Stimulated activated CD4-positive, alpha-beta T cell treated with anti-CD3 and anti-CD28 coated beads, TNF-alpha, amount 100 ng/mL, for 24 hours (primary cell): ENCODE results near the gene DHDH.
A peak's percentile ranks its signal among the peaks of the same experiment; 100 is the strongest.
"Not testable (repeated sequence)": the region's sequence is repeated elsewhere in the genome, so short reads cannot be mapped to it uniquely, and the experiment has no call there.

Experiments
- DNase-seq, 3 experiments: peaks; one replicate each; pipeline ENCODE4 v3.0.0-alpha.2; 2020; ENCODE audit warnings: low read depth in 3 of 3

Gene DHDH

DNA sequence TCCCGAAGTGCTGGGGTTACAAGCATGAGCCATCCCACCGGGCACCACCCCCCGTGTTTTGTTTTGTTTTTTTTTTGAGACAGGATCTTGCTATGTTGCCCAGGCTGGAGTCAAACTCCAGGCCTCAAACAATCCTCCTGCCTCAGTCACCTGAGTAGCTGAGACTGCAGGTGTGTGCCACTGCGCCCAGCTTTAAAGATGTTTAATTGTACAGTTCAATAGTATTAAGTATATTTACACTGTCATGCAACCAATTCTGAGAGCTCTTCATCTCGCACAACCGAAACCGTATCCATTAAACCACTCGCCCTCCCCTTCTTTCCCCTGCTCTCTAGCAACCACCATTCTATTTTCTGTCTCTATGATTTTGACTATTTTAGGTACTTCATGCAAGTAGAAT, 17.7 kb upstream of the DHDH start:
- no peak for DNase-seq

DNA sequence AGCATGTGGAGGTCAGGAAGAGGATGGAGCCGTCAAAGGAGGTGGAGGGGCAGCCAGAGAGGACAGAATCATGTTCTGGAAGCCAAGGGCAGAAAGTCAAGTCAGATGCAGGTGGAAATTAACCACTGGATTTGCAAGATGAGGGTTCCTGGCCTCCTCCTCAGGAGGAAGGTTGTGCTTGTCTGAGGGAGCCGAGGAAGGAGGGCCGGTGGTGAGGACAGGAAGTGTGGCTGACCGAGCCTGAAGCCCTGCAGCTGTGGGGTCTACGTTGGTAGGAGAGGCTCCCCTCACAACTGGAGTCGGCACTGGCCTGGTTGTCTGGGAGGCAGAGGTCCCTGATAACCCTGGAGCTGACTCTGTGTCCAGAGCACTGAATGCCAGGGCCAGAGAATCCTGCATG, 15.4 kb upstream of the DHDH start:
- no peak for DNase-seq

DNA sequence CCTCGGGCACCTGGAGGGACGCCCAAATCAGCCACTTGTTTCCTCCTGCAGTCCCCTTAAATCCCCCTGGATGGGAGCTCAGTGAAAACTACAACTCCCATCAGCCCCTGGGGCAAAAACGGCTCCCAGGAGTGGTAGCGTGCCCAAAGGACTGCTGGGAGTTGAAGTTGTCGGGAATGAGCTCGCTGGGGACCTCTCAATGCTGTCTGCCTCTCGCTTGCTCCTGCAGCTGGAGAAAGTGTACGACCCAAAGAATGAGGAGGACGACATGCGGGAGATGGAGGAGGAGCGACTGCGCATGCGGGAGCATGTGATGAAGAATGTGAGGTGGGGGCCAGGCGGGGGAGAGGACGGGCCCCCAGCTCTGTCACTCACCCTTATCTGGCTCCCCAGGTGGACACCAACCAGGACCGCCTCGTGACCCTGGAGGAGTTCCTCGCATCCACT, 14.7 kb upstream of the DHDH start:
- DNase-seq, result no peak

DNA sequence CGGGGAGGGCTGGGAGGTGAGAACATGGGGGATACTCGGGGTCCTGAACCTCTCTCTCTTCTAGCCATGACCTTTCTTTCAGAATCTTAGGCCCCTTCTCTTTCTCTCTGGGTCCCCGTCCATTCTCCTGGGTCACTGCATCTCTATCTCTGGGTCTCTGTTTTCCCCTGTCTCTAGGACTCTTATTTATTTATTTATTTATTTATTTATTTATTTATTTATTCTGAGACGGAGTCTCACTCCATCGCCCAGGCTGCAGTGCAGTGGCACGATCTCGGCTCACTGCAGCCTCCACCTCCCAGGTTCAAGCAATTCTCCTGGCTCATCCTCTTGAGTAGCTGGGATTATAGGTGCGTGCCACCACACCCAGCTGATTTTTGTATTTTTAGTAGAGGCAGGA, 14.2 kb upstream of the DHDH start:
- not testable (repeated sequence) for DNase-seq

DNA sequence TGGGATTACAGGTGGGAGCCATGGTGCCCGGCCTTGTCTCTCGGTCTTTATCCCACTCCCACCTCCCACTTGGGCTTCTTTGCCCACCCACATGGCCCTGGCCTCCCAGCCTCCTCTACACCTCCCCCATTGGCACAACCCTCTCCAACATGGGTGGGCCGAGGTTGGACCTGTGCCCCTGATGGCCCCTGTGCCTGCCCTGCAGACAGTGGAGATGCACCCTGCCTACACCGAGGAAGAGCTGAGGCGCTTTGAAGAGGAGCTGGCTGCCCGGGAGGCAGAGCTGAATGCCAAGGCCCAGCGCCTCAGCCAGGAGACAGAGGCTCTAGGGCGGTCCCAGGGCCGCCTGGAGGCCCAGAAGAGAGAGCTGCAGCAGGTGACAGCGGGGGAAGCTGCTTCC, 12.6 kb upstream of the DHDH start:
- no peak for DNase-seq

DNA sequence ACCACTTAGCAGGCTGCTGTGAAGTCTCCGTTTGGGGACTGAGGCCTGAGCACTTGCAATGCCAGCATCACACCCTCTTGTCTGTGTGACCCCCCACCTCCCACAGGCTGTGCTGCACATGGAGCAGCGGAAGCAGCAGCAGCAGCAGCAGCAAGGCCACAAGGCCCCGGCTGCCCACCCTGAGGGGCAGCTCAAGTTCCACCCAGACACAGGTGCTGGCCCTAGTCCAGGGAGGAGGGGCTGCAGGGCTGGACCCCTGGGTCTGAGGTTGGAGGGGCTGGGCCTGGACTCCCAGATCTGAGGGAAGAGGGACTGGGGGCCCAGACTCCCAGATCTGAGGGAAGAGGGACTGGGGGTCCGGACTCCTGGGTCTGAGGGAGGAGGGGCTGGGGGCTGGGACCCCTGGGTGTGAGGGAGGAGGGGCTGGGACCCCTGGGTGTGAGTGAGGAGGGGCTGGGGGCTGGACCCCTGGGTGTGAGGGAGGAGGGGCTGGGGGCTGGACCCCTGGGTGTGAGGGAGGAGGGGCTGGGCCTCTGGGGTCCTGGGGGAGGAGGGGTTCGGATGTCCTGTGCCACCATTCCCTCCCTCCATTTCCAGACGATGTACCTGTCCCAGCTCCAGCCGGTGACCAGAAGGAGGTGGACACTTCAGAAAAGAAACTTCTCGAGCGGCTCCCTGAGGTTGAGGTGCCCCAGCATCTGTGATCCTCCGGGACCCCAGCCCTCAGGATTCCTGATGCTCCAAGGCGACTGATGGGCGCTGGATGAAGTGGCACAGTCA, 11.6 kb upstream of the DHDH start:
- DNase-seq, result no peak

DNA sequence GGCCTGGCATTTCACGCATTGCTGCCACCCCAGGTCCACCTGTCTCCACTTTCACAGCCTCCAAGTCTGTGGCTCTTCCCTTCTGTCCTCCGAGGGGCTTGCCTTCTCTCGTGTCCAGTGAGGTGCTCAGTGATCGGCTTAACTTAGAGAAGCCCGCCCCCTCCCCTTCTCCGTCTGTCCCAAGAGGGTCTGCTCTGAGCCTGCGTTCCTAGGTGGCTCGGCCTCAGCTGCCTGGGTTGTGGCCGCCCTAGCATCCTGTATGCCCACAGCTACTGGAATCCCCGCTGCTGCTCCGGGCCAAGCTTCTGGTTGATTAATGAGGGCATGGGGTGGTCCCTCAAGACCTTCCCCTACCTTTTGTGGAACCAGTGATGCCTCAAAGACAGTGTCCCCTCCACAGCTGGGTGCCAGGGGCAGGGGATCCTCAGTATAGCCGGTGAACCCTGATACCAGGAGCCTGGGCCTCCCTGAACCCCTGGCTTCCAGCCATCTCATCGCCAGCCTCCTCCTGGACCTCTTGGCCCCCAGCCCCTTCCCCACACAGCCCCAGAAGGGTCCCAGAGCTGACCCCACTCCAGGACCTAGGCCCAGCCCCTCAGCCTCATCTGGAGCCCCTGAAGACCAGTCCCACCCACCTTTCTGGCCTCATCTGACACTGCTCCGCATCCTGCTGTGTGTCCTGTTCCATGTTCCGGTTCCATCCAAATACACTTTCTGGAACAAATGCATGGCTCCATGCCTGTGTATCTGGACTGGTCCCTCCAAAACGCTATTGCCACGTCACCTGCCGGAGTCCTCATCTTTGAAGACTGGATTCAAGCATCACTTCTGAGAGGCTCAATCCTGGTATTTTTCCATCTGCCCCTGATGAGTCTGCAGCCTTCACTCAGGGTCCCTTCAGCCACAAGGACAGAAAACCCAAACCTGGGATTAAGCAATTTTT, 10.7 kb upstream of the DHDH start:
- DNase-seq, result no peak

DNA sequence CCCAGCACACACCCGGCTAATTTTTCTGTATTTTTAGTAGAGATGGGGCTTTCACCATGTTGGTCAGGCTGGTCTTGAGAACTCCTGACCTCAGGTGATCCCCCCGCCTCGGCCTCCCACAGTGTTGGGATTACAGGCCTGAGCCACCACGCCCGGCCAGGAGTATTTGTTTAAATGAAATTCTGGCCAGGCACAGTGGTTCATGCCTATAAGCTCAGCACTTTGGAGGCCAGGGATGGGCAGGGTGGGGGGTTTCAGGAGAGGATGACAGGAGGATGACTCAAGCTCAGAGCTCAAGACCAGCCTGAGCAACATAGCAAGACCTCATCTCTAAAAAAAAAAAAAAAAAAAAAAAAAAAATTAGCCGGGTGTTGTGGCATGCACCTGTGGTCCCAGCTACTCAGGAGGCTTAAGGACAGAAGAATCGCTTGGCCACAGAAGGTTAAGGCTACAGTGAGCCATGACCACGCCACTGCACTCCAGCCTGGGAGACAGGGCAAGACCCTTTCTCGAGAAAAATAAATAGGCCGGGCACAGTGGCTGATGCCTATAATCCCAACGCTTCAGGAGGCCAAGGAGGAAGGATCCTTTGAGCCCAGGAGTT, 8.2 kb upstream of the DHDH start:
- no peak for DNase-seq

DNA sequence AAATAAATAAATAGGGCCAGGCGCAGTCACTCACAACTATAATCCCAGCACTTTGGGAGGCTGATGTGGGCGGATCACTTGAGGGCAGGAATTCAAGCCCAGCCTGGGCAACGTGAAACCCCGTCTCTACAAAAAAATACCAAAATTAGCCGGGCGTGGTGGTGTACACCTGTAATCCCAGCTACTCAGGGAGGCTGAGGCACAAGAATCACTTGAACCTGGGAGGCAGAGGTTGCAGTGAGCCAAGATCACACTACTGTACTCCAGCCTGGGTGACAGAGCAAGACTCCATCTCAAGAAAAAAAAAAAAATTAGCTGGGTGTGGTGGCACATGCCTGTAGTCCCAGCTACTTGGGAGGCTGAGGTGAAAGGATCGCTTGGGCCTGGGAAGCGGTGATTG, 7.6 kb upstream of the DHDH start:
- DNase-seq, result not testable (repeated sequence)

DNA sequence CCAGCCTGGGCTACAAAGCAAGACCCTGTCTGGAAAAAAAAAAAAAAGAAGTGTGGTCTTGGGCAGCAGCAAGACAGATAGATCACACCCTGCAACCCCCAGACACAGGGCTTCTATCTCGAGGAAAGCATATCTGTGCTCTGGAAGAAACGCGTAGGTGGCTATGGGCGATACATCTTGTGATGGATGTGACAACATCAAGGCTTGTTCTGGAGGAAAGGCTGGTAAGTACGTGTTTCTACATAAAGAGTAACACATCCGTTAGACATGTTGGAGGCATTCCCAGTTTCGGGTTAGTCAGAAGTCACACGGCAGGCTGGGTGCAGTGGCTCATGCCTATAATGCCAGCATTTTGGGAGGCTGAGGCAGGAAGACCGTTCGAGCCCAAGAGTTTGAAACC, 6.6 kb upstream of the DHDH start:
- peak in 1 of 3 experiments; percentile 34 for DNase-seq

DNA sequence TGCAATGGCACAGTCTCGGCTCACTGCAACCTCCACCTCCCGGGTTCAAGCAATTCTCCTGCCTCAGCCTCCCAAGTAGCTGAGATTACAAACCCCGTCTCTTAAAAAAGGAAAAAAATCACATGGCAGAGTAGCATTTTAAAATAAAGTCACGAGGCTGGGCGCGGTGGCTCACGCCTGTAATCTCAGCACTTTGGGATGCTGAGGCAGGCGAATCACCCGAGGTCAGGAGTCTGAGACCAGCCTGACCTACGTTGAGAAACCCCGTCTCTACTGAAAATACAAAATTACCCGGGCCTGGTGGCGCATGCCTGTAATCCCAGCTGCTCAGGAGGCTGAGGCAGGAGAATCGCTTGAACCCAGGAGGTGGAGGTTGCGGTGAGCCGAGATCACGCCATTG, 5.8 kb upstream of the DHDH start:
- not testable (repeated sequence) for DNase-seq

DNA sequence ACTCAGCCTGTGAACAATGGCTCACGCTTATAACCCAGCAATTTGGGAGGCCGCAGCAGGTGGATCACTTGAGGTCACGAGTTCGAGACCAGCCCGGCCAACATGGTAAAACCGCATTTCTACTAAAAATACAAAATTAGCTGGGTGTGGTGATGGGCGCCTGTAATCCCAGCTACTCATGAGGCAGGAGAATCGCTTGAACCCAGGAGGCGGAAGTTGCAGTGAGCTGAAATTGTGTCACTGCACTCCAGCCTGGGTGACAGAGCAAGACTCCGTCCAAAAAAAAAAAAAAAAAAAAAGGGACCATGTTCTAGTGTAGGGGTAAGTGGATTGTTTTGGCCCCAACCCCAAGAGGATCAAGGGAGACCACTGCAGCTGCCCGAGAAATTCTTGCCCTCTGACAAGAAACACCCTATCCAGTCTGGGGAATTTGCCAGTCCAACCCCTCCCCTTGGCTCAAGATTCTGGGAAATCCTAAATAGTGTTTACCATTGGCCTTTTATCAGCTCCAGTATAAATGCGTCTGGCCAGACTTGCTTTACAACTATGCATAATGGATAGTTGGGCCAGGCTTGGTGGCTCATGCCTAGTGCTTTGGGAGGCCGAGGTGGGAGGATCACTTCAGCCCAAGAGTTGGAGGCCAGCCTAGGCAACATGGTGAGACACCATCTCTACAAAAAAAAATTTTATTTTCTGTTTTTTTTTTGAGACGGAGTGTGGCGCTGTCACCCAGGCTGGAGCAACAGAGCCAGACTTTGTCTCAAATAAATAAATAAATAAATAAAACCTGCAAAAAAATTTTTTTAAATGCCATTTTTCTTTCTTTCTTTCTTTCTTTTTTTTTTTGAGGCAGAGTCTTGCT, 5.1 kb upstream of the DHDH start:
- DNase-seq, result no peak

DNA sequence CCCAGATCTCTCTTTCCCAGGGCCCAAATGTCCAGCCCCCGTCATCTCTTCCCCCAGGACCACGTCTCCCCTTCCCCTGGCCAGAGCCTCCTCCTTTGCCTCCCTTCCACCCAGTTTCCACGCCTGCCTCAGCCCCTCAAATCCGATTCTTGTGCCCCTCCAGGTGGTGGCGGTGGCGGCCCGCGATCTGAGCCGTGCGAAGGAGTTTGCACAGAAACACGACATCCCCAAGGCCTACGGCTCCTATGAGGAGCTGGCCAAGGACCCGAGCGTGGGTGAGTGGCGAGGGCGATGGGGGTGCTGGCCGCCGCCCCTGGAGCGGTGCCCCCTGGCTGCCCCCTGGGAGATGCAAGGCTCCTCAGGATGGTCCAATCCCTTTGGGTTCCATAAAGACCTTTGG, 1.3 kb downstream of the DHDH start:
- no peak for DNase-seq

DNA sequence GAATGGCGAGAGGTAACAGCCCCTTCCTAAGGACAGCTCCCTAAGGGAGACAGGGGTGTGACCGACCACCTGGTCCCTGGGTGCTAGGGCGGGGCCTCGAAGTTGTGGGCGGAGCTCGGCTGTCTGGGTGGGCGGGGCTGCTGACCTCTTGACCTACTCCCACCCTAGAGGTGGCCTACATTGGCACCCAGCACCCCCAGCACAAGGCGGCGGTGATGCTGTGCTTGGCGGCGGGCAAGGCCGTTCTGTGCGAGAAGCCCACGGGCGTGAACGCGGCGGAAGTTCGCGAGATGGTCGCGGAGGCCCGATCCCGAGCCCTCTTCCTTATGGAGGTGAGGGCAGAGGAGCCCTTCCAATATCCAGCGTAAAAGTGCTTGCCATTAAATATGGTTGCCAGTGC, 2.4 kb downstream of the DHDH start:
- DNase-seq, result no peak

DNA sequence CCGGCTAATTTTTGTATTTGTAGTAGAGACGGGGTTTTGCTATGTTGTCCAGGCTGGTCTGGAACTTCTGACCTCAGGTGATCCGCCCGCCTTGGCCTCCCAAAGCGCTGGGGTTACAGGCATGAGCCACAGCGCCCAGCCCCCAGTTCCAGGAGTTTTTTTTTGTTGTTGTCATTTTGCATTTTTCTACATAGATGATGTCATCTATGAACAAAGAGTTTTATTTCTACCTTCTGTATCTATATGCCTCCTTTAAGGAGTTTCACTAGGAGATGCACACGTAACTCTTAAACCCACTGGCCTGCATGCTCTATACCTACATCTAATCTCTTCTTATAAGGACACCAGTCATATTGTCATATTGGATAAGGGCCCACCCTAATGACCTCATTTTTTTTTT, 4.8 kb downstream of the DHDH start:
- no peak for DNase-seq

DNA sequence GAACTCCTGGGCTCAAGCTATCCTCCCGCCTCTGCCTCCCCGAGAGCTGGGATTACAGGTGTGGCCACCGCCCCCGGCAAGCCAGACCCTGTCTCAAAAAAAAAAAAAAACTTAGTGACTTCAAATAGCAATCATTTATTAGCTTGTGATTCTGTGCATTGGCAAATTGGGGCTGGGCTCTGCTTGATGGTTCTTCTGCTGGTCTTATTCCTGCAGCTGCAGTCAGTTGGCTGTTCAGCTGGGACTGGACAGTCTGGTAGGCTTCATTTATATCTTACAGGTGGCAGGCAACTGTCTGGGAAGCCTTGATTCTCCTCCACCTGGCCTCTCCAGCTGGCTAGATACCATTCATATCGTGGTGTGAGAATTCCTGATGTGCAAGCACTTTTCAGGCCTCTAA, 7.4 kb downstream of the DHDH start:
- no peak for DNase-seq

DNA sequence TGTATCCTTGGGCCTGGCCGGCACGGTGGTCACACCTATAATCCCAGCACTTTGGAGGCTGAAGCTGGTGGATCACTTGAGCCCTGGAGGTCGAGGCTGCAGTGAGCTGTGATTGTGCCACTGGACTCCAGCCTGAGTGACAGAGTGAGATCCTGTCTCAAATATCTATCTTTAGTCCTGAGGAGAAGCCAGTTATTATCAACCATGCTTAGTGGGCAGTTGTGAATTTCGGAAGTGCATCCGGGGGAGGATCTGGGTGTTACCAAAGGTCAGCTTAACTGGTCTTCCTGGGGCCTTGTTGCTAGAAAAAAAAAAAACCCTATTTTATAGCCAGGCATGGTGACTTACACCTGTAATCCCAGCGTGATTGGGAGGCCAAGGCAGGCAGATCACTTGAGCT, 9.6 kb downstream of the DHDH start:
- no peak for DNase-seq

DNA sequence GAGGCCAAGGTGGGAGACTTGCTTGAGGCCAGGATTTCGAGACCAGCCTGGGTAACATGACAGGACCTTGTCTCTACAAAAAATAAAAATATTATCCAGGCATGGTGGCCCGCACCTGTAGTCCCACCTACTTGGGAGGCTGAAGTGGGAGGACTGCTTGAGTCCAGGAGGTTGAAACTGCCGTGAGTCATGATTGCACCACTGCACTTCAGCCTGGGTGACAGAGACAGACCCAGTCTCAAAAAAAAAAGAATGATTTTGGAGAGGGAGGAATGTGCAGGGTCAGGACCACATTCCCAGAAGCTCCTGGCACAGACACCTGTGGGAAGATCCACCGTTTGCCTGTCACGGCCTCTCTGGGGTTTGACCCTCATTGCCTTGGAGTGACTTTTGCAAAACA, 11.9 kb downstream of the DHDH start:
- no peak for DNase-seq

DNA sequence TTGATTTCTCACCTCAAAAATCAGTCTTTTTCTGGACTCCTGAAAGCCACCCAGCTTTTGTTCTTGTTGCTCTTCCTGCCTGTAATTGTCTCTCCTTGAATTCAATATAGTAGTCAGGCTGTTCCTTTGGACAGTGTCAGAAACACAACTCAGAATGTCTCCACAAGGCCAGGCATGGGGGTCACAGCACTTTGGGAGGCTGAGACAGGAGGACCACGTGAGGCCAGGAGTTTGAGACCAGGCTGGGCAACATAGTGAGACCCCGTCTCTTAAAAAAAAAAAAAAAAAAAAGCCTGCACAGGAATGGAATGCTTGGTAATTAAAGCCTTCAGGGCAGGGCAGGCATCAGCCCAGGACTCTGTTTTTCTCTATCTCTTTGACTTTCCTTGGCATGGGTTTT, 12.3 kb downstream of the DHDH start:
- no peak for DNase-seq

DNA sequence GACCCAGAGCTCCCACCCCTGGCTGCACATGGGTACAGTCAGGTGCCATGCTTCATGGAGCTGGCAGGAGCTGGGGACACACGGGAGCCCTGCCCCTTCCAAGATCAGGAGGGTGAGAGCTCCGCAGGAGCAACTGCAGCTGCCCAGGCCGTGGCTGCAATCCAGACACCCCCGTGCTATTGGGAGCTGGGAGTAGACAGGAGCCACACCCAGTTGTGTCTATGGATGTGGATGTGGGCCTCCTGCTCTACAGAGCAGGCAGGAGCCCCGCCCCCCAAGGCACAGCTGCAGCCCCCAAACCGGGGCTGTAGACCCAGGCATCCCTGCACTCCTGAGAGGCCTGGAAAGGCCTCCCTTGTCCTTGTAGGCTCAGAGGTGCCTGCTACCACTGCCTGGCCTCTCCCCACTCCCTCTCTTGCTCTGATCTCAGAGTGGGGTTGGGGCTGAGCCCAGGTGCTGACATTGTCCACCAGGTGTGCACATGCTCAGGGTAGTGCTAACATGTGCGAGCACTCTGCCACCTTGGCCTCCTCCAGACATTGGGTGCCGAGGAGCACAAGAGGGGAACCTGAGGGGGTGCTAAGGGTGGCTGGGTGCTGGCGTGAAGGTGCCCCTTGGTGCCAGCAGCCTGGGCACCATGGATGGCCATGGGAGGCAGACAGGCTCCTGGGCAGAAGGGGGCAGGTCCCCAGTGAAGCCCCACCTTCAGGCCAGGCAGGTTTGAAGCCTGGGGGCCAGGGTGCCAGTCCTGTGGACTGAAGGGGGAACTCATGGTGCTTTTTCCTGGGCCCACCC, 13.2 kb downstream of the DHDH start:
- no peak for DNase-seq

DNA sequence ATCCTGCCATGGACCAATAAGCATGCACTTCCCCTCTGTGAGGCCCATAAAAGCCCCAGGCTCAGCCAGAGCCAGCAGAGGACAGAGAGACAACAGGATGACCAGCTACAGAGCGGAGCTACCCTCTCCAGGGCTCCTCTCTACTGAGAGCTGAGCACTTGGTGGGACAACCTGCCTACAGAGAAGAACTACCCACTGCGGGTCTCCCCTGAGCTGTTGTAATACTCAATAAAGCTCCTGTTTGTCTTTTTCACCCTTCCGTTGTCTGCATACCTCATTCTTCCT, 13.7 kb downstream of the DHDH start:
- DNase-seq, result no peak
